H1 (cell line): ENCODE measurements around the gene RBMS1. TPM values are rescaled to one million over a fixed set of nuclear protein-coding genes. Genes with fewer than 3 reads are reported as not detected.
"Not testable (repeated sequence)": the region's sequence is repeated elsewhere in the genome, so short reads cannot be mapped to it uniquely, and the experiment has no call there.

Experiments
- CTCF ChIA-PET: fragments of 300-600 bp; sonication (Branson Sonifier 250); formaldehyde crosslinking; loops from one replicate; lab custom pipeline; 2021; ENCODE audit not compliant: partially characterized antibody; lab: Charles Lee
- POLR2A ChIA-PET: fragments of 300-600 bp; sonication (Branson Sonifier 250); formaldehyde crosslinking; loops from one replicate; lab custom pipeline; 2021; ENCODE audit warnings: inconsistent platforms; ENCODE audit not compliant: partially characterized antibody; lab: Charles Lee
- DNase-seq, 2 experiments: peaks; one replicate each; pipeline versions ENCODE4 v3.0.0 to v3.0.0-alpha.2; 2010 to 2022; ENCODE audit warnings: low spot score in 2 of 2, low read depth in 1 of 2, mixed read lengths in 1 of 2
- FAIRE-seq: peaks from 2 replicates; lab custom pipeline; 2011; peaks lifted over from hg19 to GRCh38; lab: Jason Lieb, UNC
- H2AFZ ChIP-seq: 2 replicates; pipeline ENCODE4 v1.8.1; 2012; ENCODE audit warnings: low read length, inconsistent platforms
- H2AK5ac ChIP-seq: 2 replicates; pipeline ENCODE4 v1.6.1; 2013; ENCODE audit warnings: low read depth, low read length
- H2BK120ac ChIP-seq: replicated peaks from 2 replicates; pipeline ENCODE3; 2013; ENCODE audit warnings: low read depth, low read length, inconsistent platforms
- H2BK12ac ChIP-seq: 2 replicates; pipeline ENCODE4 v1.6.1; 2013; ENCODE audit warnings: low read depth, low read length
- H2BK15ac ChIP-seq: 2 replicates; pipeline ENCODE4 v1.6.1; 2013; ENCODE audit warnings: low read length
- H2BK20ac ChIP-seq: 2 replicates; pipeline ENCODE4 v1.6.1; 2013; ENCODE audit warnings: low read length
- H2BK5ac ChIP-seq: 2 replicates; pipeline ENCODE4 v1.6.1; 2013; ENCODE audit warnings: low read depth, low read length
- H3K14ac ChIP-seq: 2 replicates; pipeline ENCODE4 v1.6.1; 2013; ENCODE audit warnings: inconsistent platforms; ENCODE audit not compliant: insufficient read length
- H3K18ac ChIP-seq: 2 replicates; pipeline ENCODE4 v1.6.1; 2013; ENCODE audit warnings: low read length; ENCODE audit errors: extremely low read depth
- H3K23ac ChIP-seq: 2 replicates; pipeline ENCODE4 v1.6.1; 2013; ENCODE audit warnings: inconsistent platforms; ENCODE audit not compliant: insufficient read length
- H3K23me2 ChIP-seq: 2 replicates; pipeline ENCODE4 v1.6.1; 2013; ENCODE audit warnings: low read depth, low read length
- H3K27ac ChIP-seq: 2 replicates; pipeline ENCODE4 v1.6.1; 2011; ENCODE audit warnings: low read depth, low read length, inconsistent platforms
- H3K27me3 ChIP-seq, 4 experiments: replicated peaks in 1 of 4; 1 replicate in 1 of 4; 2 replicates in 3 of 4; pipeline versions ENCODE4 v1.6.1 to v1.8.1; 2011 to 2013; ENCODE audit warnings: low read length in 3 of 4, mild to moderate bottlenecking in 3 of 4, inconsistent platforms in 2 of 4, mixed read lengths in 2 of 4, moderate library complexity in 1 of 4; ENCODE audit not compliant: control insufficient read depth in 3 of 4, insufficient read depth in 3 of 4; ENCODE audit errors: extremely low read depth in 1 of 4
- H3K36me3 ChIP-seq, 4 experiments: 2 replicates each; pipeline versions ENCODE4 v1.6.1 to v1.8.1; 2011 to 2013; ENCODE audit warnings: mild to moderate bottlenecking in 4 of 4, low read length in 3 of 4, moderate library complexity in 2 of 4, control low read depth in 1 of 4, inconsistent platforms in 1 of 4; ENCODE audit not compliant: insufficient read depth in 4 of 4, control insufficient read depth in 2 of 4
- H3K4ac ChIP-seq: replicated peaks from 2 replicates; pipeline ENCODE3; 2013; ENCODE audit warnings: low read length, low read depth, mixed read lengths, inconsistent platforms; ENCODE audit not compliant: insufficient read length
- H3K4me1 ChIP-seq, 4 experiments: replicated peaks in 1 of 4; 1 replicate in 1 of 4; 2 replicates in 3 of 4; pipeline versions ENCODE4 v1.6.1 to v1.8.1; 2011 to 2013; ENCODE audit warnings: low read length in 3 of 4, inconsistent platforms in 2 of 4, mixed read lengths in 1 of 4; ENCODE audit not compliant: insufficient read depth in 4 of 4, control insufficient read depth in 3 of 4
- H3K4me2 ChIP-seq, 2 experiments: 2 replicates each; pipeline versions ENCODE4 v1.6.1 to v1.8.1; 2011 to 2013; ENCODE audit warnings: low read depth in 2 of 2, low read length in 2 of 2, control low read depth in 1 of 2, inconsistent platforms in 1 of 2, mild to moderate bottlenecking in 1 of 2; ENCODE audit not compliant: insufficient read depth in 1 of 2
- H3K4me3 ChIP-seq, 4 experiments: fragments of 200-600, 300-600 bp in 1 of 4; sonication (generic), shearing (Covaris generic), sonication (Bioruptor Twin) in 1 of 4; 2 replicates each; pipeline versions ENCODE4 v1.5.1 to v1.8.1; 2011 to 2016; ENCODE audit warnings: low read length in 4 of 4, low read depth in 3 of 4, control low read depth in 2 of 4, inconsistent platforms in 2 of 4, mild to moderate bottlenecking in 2 of 4, mixed read lengths in 1 of 4, moderate library complexity in 1 of 4; ENCODE audit not compliant: insufficient read depth in 2 of 4; ENCODE audit errors: extremely low read depth in 1 of 4
- H3K56ac ChIP-seq: replicated peaks from 2 replicates; pipeline ENCODE3; 2013; ENCODE audit warnings: low read depth, mild to moderate bottlenecking, mixed read lengths, low read length, inconsistent platforms; ENCODE audit not compliant: insufficient read length
- H3K79me1 ChIP-seq: 2 replicates; pipeline ENCODE4 v1.6.1; 2013; ENCODE audit warnings: low read depth, low read length, control low read depth
- H3K79me2 ChIP-seq, 2 experiments: 2 replicates each; pipeline versions ENCODE4 v1.6.1 to v1.8.1; 2012 to 2013; ENCODE audit warnings: low read length in 2 of 2, mild to moderate bottlenecking in 2 of 2, inconsistent platforms in 1 of 2; ENCODE audit not compliant: insufficient read depth in 2 of 2, control insufficient read depth in 1 of 2
- H3K9ac ChIP-seq, 4 experiments: replicated peaks in 1 of 4; 1 replicate in 1 of 4; 2 replicates in 3 of 4; pipeline versions ENCODE4 v1.6.1 to v1.8.1; 2011 to 2013; ENCODE audit warnings: low read depth in 3 of 4, low read length in 3 of 4, control low read depth in 2 of 4, mild to moderate bottlenecking in 2 of 4, moderate library complexity in 2 of 4, inconsistent platforms in 1 of 4; ENCODE audit errors: extremely low read depth in 1 of 4
- H3K9me3 ChIP-seq, 2 experiments: 2 replicates each; pipeline versions ENCODE4 v1.6.1 to v1.8.1; 2012 to 2013; ENCODE audit warnings: mild to moderate bottlenecking in 2 of 2, moderate library complexity in 2 of 2, control low read depth in 1 of 2, inconsistent platforms in 1 of 2, low read depth in 1 of 2, low read length in 1 of 2, mixed read lengths in 1 of 2; ENCODE audit not compliant: insufficient read depth in 2 of 2
- H4K20me1 ChIP-seq, 2 experiments: replicated peaks in 1 of 2; 2 replicates each; pipeline versions ENCODE3 to v1.8.1; 2011 to 2013; ENCODE audit warnings: inconsistent platforms in 2 of 2, low read length in 2 of 2, mild to moderate bottlenecking in 1 of 2; ENCODE audit not compliant: insufficient read depth in 2 of 2, control insufficient read depth in 1 of 2
- H4K5ac ChIP-seq: 2 replicates; pipeline ENCODE4 v1.6.1; 2013; ENCODE audit warnings: low read length, low read depth, mixed read lengths, inconsistent platforms; ENCODE audit not compliant: insufficient read length
- H4K8ac ChIP-seq: 2 replicates; pipeline ENCODE4 v1.8.0; 2013; ENCODE audit warnings: mild to moderate bottlenecking, moderate library complexity, low read length, inconsistent platforms; ENCODE audit not compliant: insufficient read depth; ENCODE audit errors: extremely low read depth
- H4K91ac ChIP-seq: replicated peaks from 2 replicates; pipeline ENCODE3; 2013; ENCODE audit warnings: low read length, mixed read lengths, inconsistent platforms; ENCODE audit not compliant: insufficient read length
- JUN ChIP-seq: IDR thresholded peaks from 2 replicates; pipeline ENCODE4 v1.6.1; 2011; ENCODE audit warnings: low read depth, mild to moderate bottlenecking, improper control_type of control experiment, low read length
- POLR2A ChIP-seq, 2 experiments: IDR thresholded peaks; 1 replicate in 1 of 2; 2 replicates in 1 of 2; pipeline ENCODE4 v1.6.1; 2011; ENCODE audit warnings: low read depth in 2 of 2, low read length in 2 of 2, mild to moderate bottlenecking in 2 of 2; ENCODE audit errors: control extremely low read depth in 1 of 2
- TEAD4 ChIP-seq: IDR thresholded peaks from 2 replicates; pipeline ENCODE4 v1.6.1; 2012; ENCODE audit warnings: low read depth, low read length, inconsistent platforms, mixed read lengths
- whole genome bisulfite sequencing, 2 experiments: shearing (Covaris generic) in 1 of 2; methylation state at CpG; one replicate each; pipeline versions ENCODE4 v1.1.6 to v1.1.7; 2013 to 2015; ENCODE audit warnings: low lambda C conversion rate in 2 of 2, mixed read lengths in 2 of 2, inconsistent platforms in 1 of 2, low coverage in 1 of 2, missing lambda C conversion rate in 1 of 2; ENCODE audit not compliant: insufficient replicate concordance in 2 of 2, insufficient coverage in 1 of 2, insufficient read length in 1 of 2; ENCODE audit errors: extremely low coverage in 1 of 2, missing lambda C conversion rate in 1 of 2; 5-methylcytosine and 5-hydroxymethylcytosine counted together
- polyA plus RNA-seq, 7 experiments: library from polyadenylated mRNA; depleted of rRNA in 3 of 7; stranded (reverse) in 5 of 7; unstranded in 2 of 7; fragments of >200 nt in 5 of 7; fragments of 200-250 nt in 2 of 7; gene quantifications; 1 replicate in 5 of 7; 2 replicates in 1 of 7; 4 replicates in 1 of 7; pipeline versions ENCODE4 v1.2.1 to v1.2.3, GENCODE V29; 2011 to 2013; ENCODE audit warnings: missing spikeins in 2 of 7, mixed read lengths in 2 of 7
- total RNA-seq: library from RNA; stranded (reverse); fragmentation: NEBNext Ultra II Directional; extraction: Animal tissue kit (Norgen Biotek cat#: 25700); gene quantifications from 2 replicates; pipeline ENCODE4 v1.2.1, GENCODE V29; 2021
- TF ChIP-seq, protein P1 (sequence below): IDR thresholded peaks from 2 replicates; pipeline ENCODE4 v1.6.1; 2012; ENCODE audit warnings: low read length, inconsistent platforms

Gene RBMS1
- total and polyA plus RNA-seq, 2 of the 8 experiments (the other 6 are each of a cell fraction or from before 2014, with no cell fraction given), result 53.7 to 60.0 TPM

DNA sequence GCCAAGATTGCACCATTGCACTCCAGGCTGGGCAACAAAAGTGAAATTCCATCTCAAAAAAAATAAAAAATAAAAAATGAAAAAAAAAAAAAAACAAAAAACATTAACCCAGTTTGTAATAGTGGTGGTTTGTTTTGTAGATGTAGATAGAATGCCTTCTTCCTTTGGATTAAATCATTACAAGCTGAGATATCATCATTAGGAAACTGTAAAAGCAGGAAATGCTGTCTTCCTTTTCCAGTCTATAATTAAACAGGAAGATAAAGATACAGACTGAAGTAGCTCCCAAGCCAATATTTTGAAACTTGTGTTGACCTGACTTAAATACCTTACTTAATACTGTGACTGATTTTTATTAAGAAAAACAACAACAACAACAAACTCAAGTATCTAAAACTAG, 43.1 kb downstream of the RBMS1 start (continued):
- TF ChIP-seq, protein P1, sequence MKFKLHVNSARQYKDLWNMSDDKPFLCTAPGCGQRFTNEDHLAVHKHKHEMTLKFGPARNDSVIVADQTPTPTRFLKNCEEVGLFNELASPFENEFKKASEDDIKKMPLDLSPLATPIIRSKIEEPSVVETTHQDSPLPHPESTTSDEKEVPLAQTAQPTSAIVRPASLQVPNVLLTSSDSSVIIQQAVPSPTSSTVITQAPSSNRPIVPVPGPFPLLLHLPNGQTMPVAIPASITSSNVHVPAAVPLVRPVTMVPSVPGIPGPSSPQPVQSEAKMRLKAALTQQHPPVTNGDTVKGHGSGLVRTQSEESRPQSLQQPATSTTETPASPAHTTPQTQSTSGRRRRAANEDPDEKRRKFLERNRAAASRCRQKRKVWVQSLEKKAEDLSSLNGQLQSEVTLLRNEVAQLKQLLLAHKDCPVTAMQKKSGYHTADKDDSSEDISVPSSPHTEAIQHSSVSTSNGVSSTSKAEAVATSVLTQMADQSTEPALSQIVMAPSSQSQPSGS, result no peak
- TF ChIP-seq JUN, result no peak
- TF ChIP-seq TEAD4, result no peak
- TF ChIP-seq POLR2A (IDR thresholded peaks at IDR 0.05; ENCODE audit: control extremely low read depth in 1 of 2, low read depth in 2 of 2, low read length in 2 of 2), result no peak

GRCh38 chr2:160448821-160449220, 44.8 kb downstream of the RBMS1 start:
- H3K9ac ChIP-seq, H3K14ac ChIP-seq, DNase-seq, H2BK15ac ChIP-seq, H3K4me3 ChIP-seq, FAIRE-seq, H4K91ac ChIP-seq, H2BK20ac ChIP-seq, H4K5ac ChIP-seq, H3K23me2 ChIP-seq, H3K79me1 ChIP-seq, H3K4me1 ChIP-seq, H3K36me3 ChIP-seq, H3K27ac ChIP-seq, H4K8ac ChIP-seq, H2BK120ac ChIP-seq, H4K20me1 ChIP-seq, H3K4me2 ChIP-seq, H3K18ac ChIP-seq, H3K9me3 ChIP-seq, H2AK5ac ChIP-seq, POLR2A ChIA-PET, H3K4ac ChIP-seq, H2AFZ ChIP-seq, H2BK5ac ChIP-seq, H2BK12ac ChIP-seq, CTCF ChIA-PET, H3K23ac ChIP-seq, H3K27me3 ChIP-seq, H3K56ac ChIP-seq: not testable (repeated sequence)
- H3K79me2 ChIP-seq, result peaks cover 0 to 22% of the 10 kb centered on the region in 2 experiments; a peak in 2 of 4 replicates
- 100% methylated on average over 3 of the region's 29 CpGs; no CpG with 5 or more reads in 1 of the 2 experiments for WGBS, 2 experiments
